ENCODE measurements around the gene USP3. TPM values are rescaled to one million over a fixed set of nuclear protein-coding genes. Genes with fewer than 3 reads are reported as not detected.

USP3 gene
- total and polyA plus RNA-seq, 2 of the 4 experiments (the other 2 are of a cell fraction) = 17.3 to 52.3 TPM

GRCh38 chr15:63504247-63504978, at the start of gene USP3 (continued):
- TF ChIP-seq MAFK (IDR thresholded peaks at IDR 0.05; ENCODE audit: low read depth, low read length) (no peak), MXI1 (IDR thresholded peaks at IDR 0.05; ENCODE audit: borderline replicate concordance, low read depth, low read length) (0 out of 2 replicates have a peak, but pooled peaks have one; percentile 14), FOS (IDR thresholded peaks at IDR 0.05; ENCODE audit: low read depth, low read length) (no peak), BHLHE40 (IDR thresholded peaks at IDR 0.05; ENCODE audit: low read depth, low read length) (peak; percentile 100), RAD21 (IDR thresholded peaks at IDR 0.05; ENCODE audit: low read length) (peak; percentile 43; the same call in 1 of the 2 replicates), NFE2L2 (IDR thresholded peaks at IDR 0.05; ENCODE audit: low read depth, low read length) (no peak), RFX5 (IDR thresholded peaks at IDR 0.05; ENCODE audit: low read depth, low read length) (0 out of 2 replicates have a peak, but pooled peaks have one; percentile 20)

GRCh38 chr15:63456258-63456657, 48.1 kb upstream of the USP3 start:
- peaks cover 2% of the 10 kb centered on the region; the same call in 1 of the 2 replicates for H3K9me1 ChIP-seq (ENCODE audit: insufficient read depth, low read length)
- no peaks in the 10 kb centered on the region for H3K36me3 ChIP-seq (ENCODE audit: control insufficient read depth, insufficient read depth, low read length)
- H2AK9ac ChIP-seq (replicated peaks; ENCODE audit: low read depth, low read length, poor library complexity) = no peak overlapping the region
- POLR2A ChIA-PET (ENCODE audit: unreplicated experiment) = no interaction called here
- H3K27ac ChIP-seq (ENCODE audit: insufficient read depth, low read length) = no peak overlapping the region
- H2BK15ac ChIP-seq (ENCODE audit: low read depth, low read length) = no peak overlapping the region; the same call in 2 of the 3 replicates
- no peak overlapping the region for H2BK120ac ChIP-seq (ENCODE audit: low read depth, low read length)
- no peaks in the 10 kb centered on the region for H4K20me1 ChIP-seq (ENCODE audit: insufficient read depth, low read length)
- H3K9ac ChIP-seq (ENCODE audit: low read depth, low read length) = no peak overlapping the region
- no peak overlapping the region for H3K14ac ChIP-seq (replicated peaks; ENCODE audit: low read depth, low read length)
- H3K4ac ChIP-seq (ENCODE audit: low read depth, low read length) = no peak overlapping the region
- H3K79me1 ChIP-seq (ENCODE audit: low read depth in 1 of 2, low read length in 2 of 2) = no peaks in the 10 kb centered on the region
- in situ Hi-C loops (cut with MboI; ENCODE audit: low sequenced_read_pairs) (no loop called here), dilution Hi-C loops (cut with HindIII; ENCODE audit: low sequenced_read_pairs, unreplicated experiment) (no loop called here), intact Hi-C loops (cut with micrococcal nuclease) (no loop called here)
- H3K18ac ChIP-seq (ENCODE audit: low read depth, low read length) = no peak overlapping the region
- H2BK5ac ChIP-seq (ENCODE audit: low read depth, low read length, poor library complexity, severe bottlenecking) = no peak overlapping the region
- no peak overlapping the region for H2BK20ac ChIP-seq (ENCODE audit: low read depth, low read length)
- H3K4me2 ChIP-seq (ENCODE audit: low read depth, low read length) = no peak overlapping the region
- H4K91ac ChIP-seq (ENCODE audit: insufficient read depth, low read depth, low read length) = no peak overlapping the region
- H3K9me3 ChIP-seq (ENCODE audit: control insufficient read depth, insufficient read depth, low read length) = peaks cover 2% of the 10 kb centered on the region
- WGBS, 2 experiments (ENCODE audit: extremely low coverage in 2 of 2, insufficient read length in 1 of 2) = no CpG with 5 or more reads among the region's 1 CpG
- peaks cover 3% of the 10 kb centered on the region; the same call in 1 of the 2 replicates for H3K4me1 ChIP-seq (ENCODE audit: control insufficient read depth, insufficient read depth, low read length)
- ATAC-seq (ENCODE audit: low read depth) (no peak), DNase-seq (no peak)
- H4K8ac ChIP-seq (ENCODE audit: low read depth in 2 of 2, low read length in 2 of 2) = no peak overlapping the region
- H4K5ac ChIP-seq (ENCODE audit: low read depth, low read length) = no peak overlapping the region
- no peak overlapping the region for H3K4me3 ChIP-seq (ENCODE audit: insufficient read depth, low read depth, low read length)
- no peaks in the 10 kb centered on the region; the same call in 1 of the 2 replicates for H3K27me3 ChIP-seq (ENCODE audit: control insufficient read depth, insufficient read depth, low read length)
- CTCF ChIA-PET = no interaction called here
- H2AFZ ChIP-seq (replicated peaks; ENCODE audit: low read length, poor library complexity) = no peak overlapping the region
- H3K56ac ChIP-seq (ENCODE audit: extremely low read depth, insufficient read depth, low read length) = no peak overlapping the region; the same call in 1 of the 2 replicates
- H2AK5ac ChIP-seq (ENCODE audit: low read depth, low read length) = no peak overlapping the region
- TF ChIP-seq ELK1 (IDR thresholded peaks at IDR 0.05; ENCODE audit: borderline replicate concordance, low read depth, low read length) (no peak), RCOR1 (IDR thresholded peaks at IDR 0.05; ENCODE audit: insufficient replicate concordance, low read length) (no peak), USF2 (IDR thresholded peaks at IDR 0.05; ENCODE audit: low read depth, low read length) (no peak), MXI1 (IDR thresholded peaks at IDR 0.05; ENCODE audit: borderline replicate concordance, low read depth, low read length) (no peak), POLR2A (IDR thresholded peaks at IDR 0.05; ENCODE audit: low read depth, low read length) (no peak), RFX5 (IDR thresholded peaks at IDR 0.05; ENCODE audit: low read depth, low read length) (no peak), SMC3 (IDR thresholded peaks at IDR 0.05; ENCODE audit: low read depth, low read length) (no peak), CHD1 (IDR thresholded peaks at IDR 0.05; ENCODE audit: low read depth, low read length) (no peak), NFE2L2 (IDR thresholded peaks at IDR 0.05; ENCODE audit: low read depth, low read length) (no peak), MAFK (IDR thresholded peaks at IDR 0.05; ENCODE audit: low read depth, low read length) (no peak), FOS (IDR thresholded peaks at IDR 0.05; ENCODE audit: low read depth, low read length) (no peak), BHLHE40 (IDR thresholded peaks at IDR 0.05; ENCODE audit: low read depth, low read length) (no peak), RAD21 (IDR thresholded peaks at IDR 0.05; ENCODE audit: low read length) (no peak)
- no peak overlapping the region for H3K23ac ChIP-seq (ENCODE audit: low read depth, low read length)
- BruUV-seq (replicated peaks) = no TSS peak
